Activated CD8-positive, alpha-beta T cell treated with anti-CD3 and anti-CD28 coated beads, Interleukin-2, amount 10 ng/mL, durations not matched to agents 7 days and 5 days (primary cell): Measurements from ENCODE around the gene IL17RC. TPM values are rescaled to one million over a fixed set of nuclear protein-coding genes. Genes with fewer than 3 reads are reported as not detected.
A peak's percentile ranks its signal among the peaks of the same experiment; 100 is the strongest.
"Not testable (repeated sequence)": the region's sequence is repeated elsewhere in the genome, so short reads cannot be mapped to it uniquely, and the experiment has no call there.

Source experiments
- ATAC-seq: fragments of 150-1000 bp; cut with Tn5 transposase; one replicate; pipeline ENCODE4 v1.10.0; 2021; ENCODE audit warnings: moderate library complexity
- CTCF ChIA-PET: fragments of 350-600 bp; sonication (Branson Sonifier 250); formaldehyde crosslinking; loops from one replicate; lab custom pipeline; 2021; ENCODE audit warnings: antibody characterized with exemption; lab: Charles Lee
- POLR2A ChIA-PET: fragments of 350-600 bp; sonication (Branson Sonifier 250); formaldehyde crosslinking; loops from one replicate; lab custom pipeline; 2021; ENCODE audit warnings: antibody characterized with exemption; lab: Charles Lee
- DNase-seq: peaks from one replicate; pipeline ENCODE4 v3.0.0-alpha.2; 2020
- H3K27ac Mint-ChIP-seq: one replicate; pipeline ENCODE4 v1.8.0; 2021; ENCODE audit warnings: mild to moderate bottlenecking, mixed read lengths
- H3K27me3 Mint-ChIP-seq: one replicate; pipeline ENCODE4 v1.8.0; 2021; ENCODE audit warnings: low read depth, mixed read lengths
- H3K36me3 Mint-ChIP-seq: one replicate; pipeline ENCODE4 v1.8.0; 2021; ENCODE audit warnings: low read depth, mixed read lengths
- H3K4me1 Mint-ChIP-seq: one replicate; pipeline ENCODE4 v1.8.0; 2021; ENCODE audit warnings: low read depth, mixed read lengths
- H3K4me3 Mint-ChIP-seq: one replicate; pipeline ENCODE4 v1.8.0; 2021; ENCODE audit warnings: mild to moderate bottlenecking, mixed read lengths
- H3K9me3 Mint-ChIP-seq: one replicate; pipeline ENCODE4 v1.8.0; 2022; ENCODE audit warnings: mixed read lengths; ENCODE audit not compliant: insufficient read depth
- total RNA-seq, 2 experiments: library from RNA; stranded (reverse); gene quantifications; one replicate each; pipeline ENCODE4 v1.2.3, GENCODE V29; 2021

IL17RC gene
- total RNA-seq, 2 experiments from 2014 or later: 0.42 to 0.55 TPM

- no peak overlapping the region for H3K4me3 Mint-ChIP-seq
- H3K4me1 Mint-ChIP-seq: peaks cover 22% of the 10 kb centered on the region
- POLR2A ChIA-PET: no interaction called here
- CTCF ChIA-PET: no interaction called here
- H3K27me3 Mint-ChIP-seq: no peaks in the 10 kb centered on the region
- H3K36me3 Mint-ChIP-seq: peaks cover 22% of the 10 kb centered on the region
- H3K27ac Mint-ChIP-seq: no peak overlapping the region
- DNase-seq: no peak
- ATAC-seq: no peak
- H3K9me3 Mint-ChIP-seq: no peaks in the 10 kb centered on the region
Measured at GRCh38 chr3:9937486-9938238, 20.8 kb downstream of the IL17RC start.

- Mint-ChIP-seq H3K36me3 (peaks cover 25% of the 10 kb centered on the region), H3K4me1 (peaks cover 20% of the 10 kb centered on the region), H3K9me3 (no peaks in the 10 kb centered on the region), H3K4me3 (no peak overlapping the region), H3K27me3 (no peaks in the 10 kb centered on the region), H3K27ac (no peak overlapping the region)
- ChIA-PET CTCF (no interaction called here), POLR2A (interaction anchor here (0.8 kb wide), 1 partner anchor 46 kb away, joined by 4 read pairs; no protein-coding TSS in a partner anchor)
- no peak for ATAC-seq
- DNase-seq: no peak
Measured at GRCh38 chr3:9938966-9939365, 22.1 kb downstream of the IL17RC start.

- H3K27me3 Mint-ChIP-seq, H3K4me3 Mint-ChIP-seq, DNase-seq, POLR2A ChIA-PET, ATAC-seq, H3K27ac Mint-ChIP-seq, CTCF ChIA-PET, H3K9me3 Mint-ChIP-seq: not testable (repeated sequence)
- Mint-ChIP-seq H3K36me3 (peaks cover 25% of the 10 kb centered on the region), H3K4me1 (peaks cover 11% of the 10 kb centered on the region)
Measured at GRCh38 chr3:9939906-9940305, 23.0 kb downstream of the IL17RC start.

- POLR2A ChIA-PET: no interaction called here
- Mint-ChIP-seq H3K27ac (no peak overlapping the region), H3K27me3 (no peaks in the 10 kb centered on the region), H3K4me1 (peaks cover 2% of the 10 kb centered on the region), H3K36me3 (peaks cover 17% of the 10 kb centered on the region), H3K9me3 (no peaks in the 10 kb centered on the region), H3K4me3 (no peak overlapping the region)
- CTCF ChIA-PET: no interaction called here
- ATAC-seq (no peak), DNase-seq (no peak)
Measured at GRCh38 chr3:9940746-9941145, 23.8 kb downstream of the IL17RC start.

GRCh38 chr3:9942164-9942563 is 25.3 kb downstream of the IL17RC start:
- no peak overlapping the region for H3K4me3 Mint-ChIP-seq
- H3K9me3 Mint-ChIP-seq: no peaks in the 10 kb centered on the region
- POLR2A ChIA-PET: interaction anchor here (0.6 to 1.4 kb wide), 3 partner anchors 12 to 276 kb away, joined by 3 read pairs; no protein-coding TSS in a partner anchor
- DNase-seq (no peak), ATAC-seq (no peak)
- H3K27ac Mint-ChIP-seq: no peak overlapping the region
- H3K27me3 Mint-ChIP-seq: no peaks in the 10 kb centered on the region
- H3K36me3 Mint-ChIP-seq: peaks cover 14% of the 10 kb centered on the region
- H3K4me1 Mint-ChIP-seq: peaks cover 3% of the 10 kb centered on the region
- CTCF ChIA-PET: interaction anchor here (0.7 to 2.1 kb wide), 3 partner anchors 9 to 11 kb away, joined by 3 to 15 read pairs (median 3); partner anchors contain the start of genes CRELD1 and PRRT3

GRCh38 chr3:9942934-9943690 is 26.2 kb downstream of the IL17RC start:
- no peaks in the 10 kb centered on the region for H3K9me3 Mint-ChIP-seq
- no peak overlapping the region for H3K27ac Mint-ChIP-seq
- ChIA-PET POLR2A (interaction anchor here (0.6 to 1.4 kb wide), 2 partner anchors 53 to 556 kb away, joined by 3 read pairs; no protein-coding TSS in a partner anchor), CTCF (interaction anchor here (2.1 kb wide), 1 partner anchor 10 kb away, joined by 15 read pairs; the partner anchor contains the start of gene CRELD1)
- no peak for DNase-seq
- no peak for ATAC-seq
- peaks cover 15% of the 10 kb centered on the region for H3K36me3 Mint-ChIP-seq
- peaks cover 3% of the 10 kb centered on the region for H3K4me1 Mint-ChIP-seq
- no peak overlapping the region for H3K4me3 Mint-ChIP-seq
- H3K27me3 Mint-ChIP-seq: no peaks in the 10 kb centered on the region

- no peak overlapping the region for H3K4me3 Mint-ChIP-seq
- H3K27ac Mint-ChIP-seq: no peak overlapping the region
- DNase-seq: no peak
- no peaks in the 10 kb centered on the region for H3K9me3 Mint-ChIP-seq
- ATAC-seq: no peak
- H3K27me3 Mint-ChIP-seq: no peaks in the 10 kb centered on the region
- POLR2A ChIA-PET: no interaction called here
- H3K4me1 Mint-ChIP-seq: peaks cover 3% of the 10 kb centered on the region
- H3K36me3 Mint-ChIP-seq: peaks cover 13% of the 10 kb centered on the region
- CTCF ChIA-PET: interaction anchor here (1.1 to 1.3 kb wide), 2 partner anchors 9 to 41 kb away, joined by 3 read pairs; partner anchors contain the start of gene IL17RE
Measured at GRCh38 chr3:9944271-9944670, 27.4 kb downstream of the IL17RC start.

- Mint-ChIP-seq H3K36me3 (peaks cover 16% of the 10 kb centered on the region), H3K9me3 (no peaks in the 10 kb centered on the region), H3K27me3 (no peaks in the 10 kb centered on the region), H3K27ac (no peak overlapping the region), H3K4me3 (peak overlapping the region; percentile 38), H3K4me1 (peaks cover 3% of the 10 kb centered on the region)
- ChIA-PET POLR2A (no interaction called here), CTCF (interaction anchor here (1.3 to 2.1 kb wide), 2 partner anchors 13 to 218 kb away, joined by 3 to 46 read pairs; partner anchors contain the start of gene CRELD1)
- DNase-seq: no peak
- ATAC-seq: no peak
Measured at GRCh38 chr3:9945358-9945757, 28.5 kb downstream of the IL17RC start.

GRCh38 chr3:9946112-9947024 is 29.5 kb downstream of the IL17RC start:
- peak; percentile 81 for DNase-seq
- peak; percentile 90 for ATAC-seq
- peaks cover 12% of the 10 kb centered on the region for H3K4me1 Mint-ChIP-seq

GRCh38 chr3:9947025-9947995 is 30.4 kb downstream of the IL17RC start:
- no peak for ATAC-seq
- peaks cover 12% of the 10 kb centered on the region for H3K36me3 Mint-ChIP-seq

More at GRCh38 chr3:9946112-9947024, 29.5 kb downstream of the IL17RC start:
- H3K27me3 Mint-ChIP-seq: no peaks in the 10 kb centered on the region
- peak overlapping the region; percentile 78 for H3K27ac Mint-ChIP-seq
- H3K36me3 Mint-ChIP-seq: peaks cover 13% of the 10 kb centered on the region
- peak overlapping the region; percentile 76 for H3K4me3 Mint-ChIP-seq
- no peaks in the 10 kb centered on the region for H3K9me3 Mint-ChIP-seq
- ChIA-PET POLR2A (interaction anchor here (1.0 kb wide), 2 partner anchors 14 to 103 kb away, joined by 4 read pairs; partner anchors contain the start of gene RPUSD3), CTCF (interaction anchor here (0.6 to 2.1 kb wide), 18 partner anchors 9 to 219 kb away, joined by 3 to 46 read pairs (median 4); partner anchors contain the start of genes ARPC4, CRELD1, FANCD2 and JAGN1)

More at GRCh38 chr3:9947025-9947995, 30.4 kb downstream of the IL17RC start:
- no peak for DNase-seq
- POLR2A ChIA-PET: interaction anchor here (1.0 kb wide), 2 partner anchors 15 to 104 kb away, joined by 4 read pairs; partner anchors contain the start of gene RPUSD3
- CTCF ChIA-PET: interaction anchor here (0.9 to 2.1 kb wide), 10 partner anchors 8 to 165 kb away, joined by 3 to 46 read pairs (median 4); partner anchors contain the start of genes CRELD1, FANCD2 and JAGN1
- Mint-ChIP-seq H3K4me1 (peaks cover 18% of the 10 kb centered on the region), H3K27me3 (no peaks in the 10 kb centered on the region), H3K4me3 (no peak overlapping the region), H3K27ac (no peak overlapping the region), H3K9me3 (no peaks in the 10 kb centered on the region)
